ENCODE measurements around the gene DDC. TPM values are rescaled to one million over a fixed set of nuclear protein-coding genes. Genes with fewer than 3 reads are reported as not detected.
"Not testable (repeated sequence)": the region's sequence is repeated elsewhere in the genome, so short reads cannot be mapped to it uniquely, and the experiment has no call there.

The DDC gene
- total RNA-seq, 3 donors from 2014 or later (not counting 1 experiment from before 2014, with no cell fraction given): not detected

DNA sequence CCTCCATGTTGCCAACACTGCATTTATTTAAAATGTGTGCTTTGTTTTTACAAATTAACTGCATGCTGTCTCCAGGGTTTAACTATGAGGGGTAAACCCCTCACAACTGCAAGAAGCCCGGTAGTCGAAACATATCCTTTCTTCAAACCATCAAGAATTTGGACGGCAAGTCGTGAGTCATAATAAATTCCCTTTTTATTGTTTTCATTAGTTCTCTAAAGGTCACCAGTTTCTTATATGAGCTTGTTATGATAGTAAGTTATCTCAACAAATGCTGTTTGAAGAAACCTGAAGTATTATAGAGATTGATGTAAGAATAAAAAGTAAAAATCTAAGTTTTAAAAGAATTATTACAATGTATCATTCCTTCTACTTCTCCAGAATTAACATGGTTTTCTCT, 102.8 kb downstream of the DDC start:
- no peak overlapping the region for H3K27ac Mint-ChIP-seq
- no peak overlapping the region for H3K4me3 ChIP-seq (ENCODE audit: low read length)
- H3K36me3 Mint-ChIP-seq: no peaks in the 10 kb centered on the region
- 56% methylated on average over 2 of the region's 4 CpGs for WGBS (ENCODE audit: insufficient coverage)
- H3K4me1 ChIP-seq (ENCODE audit: control insufficient read depth, insufficient read depth, low read length): no peaks in the 10 kb centered on the region
- no peak overlapping the region for H3K4me3 Mint-ChIP-seq
- no peak overlapping the region for H3K27ac ChIP-seq (ENCODE audit: low read length)
- intact Hi-C loops (cut with micrococcal nuclease): no loop called here
- ATAC-seq: no peak
- H3K9me3 Mint-ChIP-seq: no peaks in the 10 kb centered on the region
- DNase-seq: no peak
- peaks cover 0 to 7% of the 10 kb centered on the region in 2 donors for H3K27me3 Mint-ChIP-seq (ENCODE audit: low read depth in 2 of 2)
- no peaks in the 10 kb centered on the region for H3K36me3 ChIP-seq (ENCODE audit: control insufficient read depth, insufficient read depth, low read length)
- TF ChIP-seq, protein P1, sequence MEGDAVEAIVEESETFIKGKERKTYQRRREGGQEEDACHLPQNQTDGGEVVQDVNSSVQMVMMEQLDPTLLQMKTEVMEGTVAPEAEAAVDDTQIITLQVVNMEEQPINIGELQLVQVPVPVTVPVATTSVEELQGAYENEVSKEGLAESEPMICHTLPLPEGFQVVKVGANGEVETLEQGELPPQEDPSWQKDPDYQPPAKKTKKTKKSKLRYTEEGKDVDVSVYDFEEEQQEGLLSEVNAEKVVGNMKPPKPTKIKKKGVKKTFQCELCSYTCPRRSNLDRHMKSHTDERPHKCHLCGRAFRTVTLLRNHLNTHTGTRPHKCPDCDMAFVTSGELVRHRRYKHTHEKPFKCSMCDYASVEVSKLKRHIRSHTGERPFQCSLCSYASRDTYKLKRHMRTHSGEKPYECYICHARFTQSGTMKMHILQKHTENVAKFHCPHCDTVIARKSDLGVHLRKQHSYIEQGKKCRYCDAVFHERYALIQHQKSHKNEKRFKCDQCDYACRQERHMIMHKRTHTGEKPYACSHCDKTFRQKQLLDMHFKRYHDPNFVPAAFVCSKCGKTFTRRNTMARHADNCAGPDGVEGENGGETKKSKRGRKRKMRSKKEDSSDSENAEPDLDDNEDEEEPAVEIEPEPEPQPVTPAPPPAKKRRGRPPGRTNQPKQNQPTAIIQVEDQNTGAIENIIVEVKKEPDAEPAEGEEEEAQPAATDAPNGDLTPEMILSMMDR (IDR thresholded peaks at IDR 0.05): no peak
- no peaks in the 10 kb centered on the region for H3K27me3 ChIP-seq (ENCODE audit: control insufficient read depth, insufficient read depth, low read length)
- H3K4me1 Mint-ChIP-seq: peaks cover 0 to under 1% of the 10 kb centered on the region in 2 donors
- H3K9me3 ChIP-seq (ENCODE audit: control insufficient read depth, insufficient read depth, low read length): no peaks in the 10 kb centered on the region

DNA sequence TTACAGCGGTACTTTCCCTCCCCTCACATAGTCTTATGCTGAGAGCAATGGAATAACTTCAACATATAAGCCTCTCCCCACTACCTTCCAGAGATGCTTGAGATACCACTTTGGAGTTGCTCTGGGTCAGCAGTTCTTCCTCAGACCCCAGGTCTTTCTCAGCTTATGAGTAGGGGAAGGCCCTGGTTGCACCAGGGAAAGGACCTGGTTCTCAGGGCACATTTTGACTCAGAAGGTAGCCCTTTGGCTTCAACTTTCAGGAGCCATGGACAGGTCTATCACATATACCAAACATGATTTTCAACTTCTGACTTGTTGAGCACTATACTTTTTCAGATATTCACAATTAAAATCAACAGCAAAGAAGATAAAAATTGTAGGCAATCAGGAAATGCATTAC, 103.5 kb downstream of the DDC start:
- Mint-ChIP-seq H3K27ac (no peak overlapping the region), H3K4me3 (no peak overlapping the region), H3K36me3 (no peaks in the 10 kb centered on the region), H3K27me3 (ENCODE audit: low read depth in 2 of 2) (peaks cover 0 to 6% of the 10 kb centered on the region in 2 donors), H3K9me3 (no peaks in the 10 kb centered on the region), H3K4me1 (no peaks in the 10 kb centered on the region)
- 100% methylated on average over 1 of the region's 1 CpG for WGBS (ENCODE audit: insufficient coverage)
- Histone ChIP-seq H3K36me3 (ENCODE audit: control insufficient read depth, insufficient read depth, low read length) (no peaks in the 10 kb centered on the region), H3K9me3 (ENCODE audit: control insufficient read depth, insufficient read depth, low read length) (no peaks in the 10 kb centered on the region), H3K4me1 (ENCODE audit: control insufficient read depth, insufficient read depth, low read length) (no peaks in the 10 kb centered on the region), H3K27ac (ENCODE audit: low read length) (no peak overlapping the region), H3K4me3 (ENCODE audit: low read length) (no peak overlapping the region), H3K27me3 (ENCODE audit: control insufficient read depth, insufficient read depth, low read length) (no peaks in the 10 kb centered on the region)
- no peak for DNase-seq
- TF ChIP-seq, protein P1 (IDR thresholded peaks at IDR 0.05): no peak
- ATAC-seq: no peak
- intact Hi-C loops (cut with micrococcal nuclease): no loop called here

DNA sequence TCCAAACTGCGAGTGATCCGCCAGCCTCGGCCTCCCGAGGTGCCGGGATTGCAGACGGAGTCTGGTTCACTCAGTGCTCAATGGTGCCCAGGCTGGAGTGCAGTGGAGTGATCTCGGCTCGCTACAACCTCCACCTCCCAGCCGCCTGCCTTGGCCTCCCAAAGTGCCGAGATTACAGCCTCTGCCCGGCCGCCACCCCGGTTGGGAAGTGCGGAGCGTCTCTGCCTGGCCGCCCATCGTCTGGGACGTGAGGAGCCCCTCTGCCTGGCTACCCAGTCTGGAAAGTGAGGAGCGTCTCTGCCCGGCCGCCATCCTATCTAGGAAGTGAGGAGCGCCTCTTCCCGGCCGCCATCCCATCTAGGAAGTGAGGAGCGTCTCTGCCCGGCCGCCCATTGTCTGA, 106.0 kb downstream of the DDC start:
- 91% methylated on average over 21 of the region's 27 CpGs for WGBS (ENCODE audit: insufficient coverage)

DNA sequence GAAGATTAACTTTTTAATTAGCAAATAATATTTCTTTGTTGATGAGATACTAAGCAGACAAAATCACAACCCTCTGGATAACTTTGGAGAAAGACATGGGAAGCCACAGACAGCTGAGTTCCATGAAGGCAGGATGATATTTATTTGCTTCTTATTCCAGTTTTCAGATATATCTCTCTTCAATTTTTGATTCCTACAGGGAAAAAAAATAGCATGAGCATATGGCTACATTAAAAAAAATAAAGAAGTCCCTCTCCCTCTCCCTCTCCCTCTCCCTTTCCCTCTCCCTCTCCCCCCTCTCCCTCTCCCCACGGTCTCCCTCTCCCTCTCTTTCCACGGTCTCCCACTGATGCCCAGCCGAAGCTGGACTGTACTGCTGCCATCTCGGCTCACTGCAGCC, 106.6 kb downstream of the DDC start:
- H3K4me3 Mint-ChIP-seq; H3K4me1 Mint-ChIP-seq; H3K9me3 Mint-ChIP-seq; ATAC-seq; DNase-seq; H3K4me3 ChIP-seq (ENCODE audit: low read length); H3K27ac Mint-ChIP-seq; H3K36me3 ChIP-seq (ENCODE audit: control insufficient read depth, insufficient read depth, low read length); H3K27ac ChIP-seq (ENCODE audit: low read length); H3K4me1 ChIP-seq (ENCODE audit: control insufficient read depth, insufficient read depth, low read length); H3K9me3 ChIP-seq (ENCODE audit: control insufficient read depth, insufficient read depth, low read length); H3K27me3 ChIP-seq (ENCODE audit: control insufficient read depth, insufficient read depth, low read length); intact Hi-C loops (cut with micrococcal nuclease); H3K36me3 Mint-ChIP-seq: not testable (repeated sequence)
- peaks cover 9 to 27% of the 10 kb centered on the region in 2 donors for H3K27me3 Mint-ChIP-seq (ENCODE audit: low read depth in 2 of 2)
- no CpG with 5 or more reads among the region's 4 CpGs for WGBS (ENCODE audit: insufficient coverage)

More for the DNA sequence above, 106.0 kb downstream of the DDC start:
- H3K27ac ChIP-seq (ENCODE audit: low read length); H3K9me3 Mint-ChIP-seq; H3K4me1 Mint-ChIP-seq; ATAC-seq; H3K36me3 Mint-ChIP-seq; H3K27me3 ChIP-seq (ENCODE audit: control insufficient read depth, insufficient read depth, low read length); H3K9me3 ChIP-seq (ENCODE audit: control insufficient read depth, insufficient read depth, low read length); H3K36me3 ChIP-seq (ENCODE audit: control insufficient read depth, insufficient read depth, low read length); intact Hi-C loops (cut with micrococcal nuclease); H3K4me1 ChIP-seq (ENCODE audit: control insufficient read depth, insufficient read depth, low read length); H3K27ac Mint-ChIP-seq; H3K4me3 ChIP-seq (ENCODE audit: low read length); H3K4me3 Mint-ChIP-seq; DNase-seq: not testable (repeated sequence)
- H3K27me3 Mint-ChIP-seq (ENCODE audit: low read depth in 2 of 2): peaks cover 7 to 22% of the 10 kb centered on the region in 2 donors
